Measurements from ENCODE around the gene NQO2. TPM values are rescaled to one million over a fixed set of nuclear protein-coding genes. Genes with fewer than 3 reads are reported as not detected.

The NQO2 gene
- total RNA-seq, 1 experiment from 2014 or later, result 105 TPM

DNA sequence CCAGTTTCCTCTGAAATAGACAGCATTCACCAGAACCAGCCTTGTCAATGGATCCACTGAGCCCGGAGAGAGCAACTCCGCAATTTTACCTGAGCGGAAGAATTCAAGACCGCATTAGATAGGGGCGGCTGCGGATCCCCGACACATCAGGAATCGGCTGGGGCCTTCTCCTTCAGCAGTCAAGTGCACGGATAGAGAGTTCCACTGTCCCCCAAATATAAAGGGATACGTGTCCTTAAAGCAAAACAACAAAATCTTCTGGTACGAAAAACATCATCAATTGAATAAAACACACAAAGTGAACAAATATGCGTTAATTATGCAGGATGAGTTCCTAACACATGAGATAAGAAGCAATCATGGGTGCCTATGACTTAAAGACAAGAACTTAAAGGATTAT, 46.6 kb upstream of the NQO2 start:
- Histone ChIP-seq H3K27ac (ENCODE audit: insufficient read length, low read depth, low read length) (no peak overlapping the region), H3K4me1 (ENCODE audit: insufficient read depth, low read length) (no peaks in the 10 kb centered on the region), H2BK12ac (ENCODE audit: insufficient read length, low read depth, low read length) (no peak overlapping the region), H2BK120ac (ENCODE audit: low read depth, low read length, poor library complexity, severe bottlenecking) (no peak overlapping the region), H3K79me1 (ENCODE audit: insufficient read depth, low read depth, low read length, poor library complexity, severe bottlenecking) (no peaks in the 10 kb centered on the region), H3K18ac (ENCODE audit: insufficient read length, low read depth, low read length) (no peak overlapping the region), H3K4ac (ENCODE audit: low read depth, low read length) (no peak overlapping the region), H2BK20ac (ENCODE audit: low read depth, low read length, poor library complexity, severe bottlenecking) (no peak overlapping the region), H3T11ph (ENCODE audit: low read length) (no peak overlapping the region), H3K23me2 (ENCODE audit: insufficient read length, low read depth, low read length, poor library complexity, severe bottlenecking) (no peaks in the 10 kb centered on the region), H3K27me3 (ENCODE audit: insufficient read depth, low read length) (no peaks in the 10 kb centered on the region), H3K9ac (ENCODE audit: extremely low read depth, insufficient read length, low read length) (no peak overlapping the region), H4K20me1 (ENCODE audit: control insufficient read depth, insufficient read depth, insufficient read length) (no peaks in the 10 kb centered on the region), H2AK5ac (ENCODE audit: insufficient read length, low read length) (no peak overlapping the region), H3K56ac (ENCODE audit: insufficient read length, low read depth, low read length) (no peak overlapping the region), H2BK5ac (ENCODE audit: insufficient read length, low read length) (no peak overlapping the region), H2BK15ac (ENCODE audit: low read depth, low read length) (no peak overlapping the region), H3K9me3 (ENCODE audit: control insufficient read depth, low read depth, low read length) (no peaks in the 10 kb centered on the region), H4K5ac (ENCODE audit: insufficient read length, low read depth, low read length) (no peak overlapping the region), H4K8ac (replicated peaks; ENCODE audit: insufficient read length, low read depth, low read length) (no peak overlapping the region), H4K91ac (ENCODE audit: insufficient read length, low read depth, low read length) (no peak overlapping the region), H3K23ac (ENCODE audit: insufficient read length, low read depth, low read length) (no peak overlapping the region), H3K4me2 (ENCODE audit: insufficient read depth, insufficient read length, low read length) (no peak overlapping the region), H3K14ac (ENCODE audit: insufficient read depth, low read length) (no peak overlapping the region), H3K79me2 (ENCODE audit: insufficient read depth, low read length) (no peaks in the 10 kb centered on the region), H2AFZ (ENCODE audit: low read length) (no peak overlapping the region)
- WGBS (ENCODE audit: extremely low coverage, insufficient read length, low lambda C conversion rate), result no CpG with 5 or more reads among the region's 12 CpGs
- no peak overlapping the region for H3K4me3 Mint-ChIP-seq
- no peaks in the 10 kb centered on the region for H3K9me3 Mint-ChIP-seq
- H3K27ac Mint-ChIP-seq, result no peak overlapping the region
- DNase-seq, result no peak
- peaks cover under 1 to 15% (median 5%) of the 10 kb centered on the region in 3 experiments; a peak in 4 of 7 replicates for H3K36me3 Mint-ChIP-seq (ENCODE audit: insufficient read depth in 1 of 3, low read depth in 3 of 3)
- H3K4me1 Mint-ChIP-seq, result peaks cover 20 to 27% of the 10 kb centered on the region in 2 experiments
- TF ChIP-seq, protein P1, sequence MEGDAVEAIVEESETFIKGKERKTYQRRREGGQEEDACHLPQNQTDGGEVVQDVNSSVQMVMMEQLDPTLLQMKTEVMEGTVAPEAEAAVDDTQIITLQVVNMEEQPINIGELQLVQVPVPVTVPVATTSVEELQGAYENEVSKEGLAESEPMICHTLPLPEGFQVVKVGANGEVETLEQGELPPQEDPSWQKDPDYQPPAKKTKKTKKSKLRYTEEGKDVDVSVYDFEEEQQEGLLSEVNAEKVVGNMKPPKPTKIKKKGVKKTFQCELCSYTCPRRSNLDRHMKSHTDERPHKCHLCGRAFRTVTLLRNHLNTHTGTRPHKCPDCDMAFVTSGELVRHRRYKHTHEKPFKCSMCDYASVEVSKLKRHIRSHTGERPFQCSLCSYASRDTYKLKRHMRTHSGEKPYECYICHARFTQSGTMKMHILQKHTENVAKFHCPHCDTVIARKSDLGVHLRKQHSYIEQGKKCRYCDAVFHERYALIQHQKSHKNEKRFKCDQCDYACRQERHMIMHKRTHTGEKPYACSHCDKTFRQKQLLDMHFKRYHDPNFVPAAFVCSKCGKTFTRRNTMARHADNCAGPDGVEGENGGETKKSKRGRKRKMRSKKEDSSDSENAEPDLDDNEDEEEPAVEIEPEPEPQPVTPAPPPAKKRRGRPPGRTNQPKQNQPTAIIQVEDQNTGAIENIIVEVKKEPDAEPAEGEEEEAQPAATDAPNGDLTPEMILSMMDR (conservative IDR thresholded peaks at IDR 0.05), result no peak
- H3K27me3 Mint-ChIP-seq (ENCODE audit: low read depth), result no peaks in the 10 kb centered on the region

All from H9 (cell line).